ENCODE results near the gene ASS1. TPM values are rescaled to one million over a fixed set of nuclear protein-coding genes. Genes with fewer than 3 reads are reported as not detected.

ASS1 gene
- total and polyA plus RNA-seq, 9 donors: 63.4 to 238 (median 87.0) TPM

DNA sequence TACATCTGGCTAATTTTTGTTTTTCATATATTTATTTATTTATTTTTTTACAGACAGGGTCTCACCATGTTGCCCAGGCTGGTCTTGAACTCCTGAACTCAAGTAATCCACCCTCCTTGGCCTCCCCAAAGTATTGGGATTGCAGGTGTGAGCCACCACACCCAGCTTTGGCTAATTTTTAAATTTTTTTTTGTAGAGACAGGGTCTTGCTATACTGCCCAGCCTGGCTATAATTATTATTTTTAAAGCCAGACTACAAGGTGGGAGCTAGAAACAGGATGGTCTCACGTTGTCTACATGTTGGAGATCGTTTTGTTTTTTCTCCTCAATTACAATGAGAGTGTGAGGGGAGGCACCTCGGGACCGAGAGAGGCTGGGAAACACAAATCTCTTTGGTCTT, 23.8 kb downstream of the ASS1 start:
- no peak overlapping the region for H3K4me3 ChIP-seq
- H3K36me3 ChIP-seq: no peaks in the 10 kb centered on the region
- no peaks in the 10 kb centered on the region for H3K27me3 ChIP-seq
- no peak for DNase-seq
- TF ChIP-seq EP300 (IDR thresholded peaks at IDR 0.05): no peak
- TF ChIP-seq, protein P1, sequence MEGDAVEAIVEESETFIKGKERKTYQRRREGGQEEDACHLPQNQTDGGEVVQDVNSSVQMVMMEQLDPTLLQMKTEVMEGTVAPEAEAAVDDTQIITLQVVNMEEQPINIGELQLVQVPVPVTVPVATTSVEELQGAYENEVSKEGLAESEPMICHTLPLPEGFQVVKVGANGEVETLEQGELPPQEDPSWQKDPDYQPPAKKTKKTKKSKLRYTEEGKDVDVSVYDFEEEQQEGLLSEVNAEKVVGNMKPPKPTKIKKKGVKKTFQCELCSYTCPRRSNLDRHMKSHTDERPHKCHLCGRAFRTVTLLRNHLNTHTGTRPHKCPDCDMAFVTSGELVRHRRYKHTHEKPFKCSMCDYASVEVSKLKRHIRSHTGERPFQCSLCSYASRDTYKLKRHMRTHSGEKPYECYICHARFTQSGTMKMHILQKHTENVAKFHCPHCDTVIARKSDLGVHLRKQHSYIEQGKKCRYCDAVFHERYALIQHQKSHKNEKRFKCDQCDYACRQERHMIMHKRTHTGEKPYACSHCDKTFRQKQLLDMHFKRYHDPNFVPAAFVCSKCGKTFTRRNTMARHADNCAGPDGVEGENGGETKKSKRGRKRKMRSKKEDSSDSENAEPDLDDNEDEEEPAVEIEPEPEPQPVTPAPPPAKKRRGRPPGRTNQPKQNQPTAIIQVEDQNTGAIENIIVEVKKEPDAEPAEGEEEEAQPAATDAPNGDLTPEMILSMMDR (IDR thresholded peaks at IDR 0.05): no peak
- no peak for TF ChIP-seq POLR2A (IDR thresholded peaks at IDR 0.05)
- intact Hi-C loops (cut with DNase I): loop anchor here in 2 of 4 donors (5.0 to 10.0 kb wide), 2 partner anchors 396 to 399 kb away; no protein-coding TSS in a partner anchor
- no peaks in the 10 kb centered on the region for H3K9me3 ChIP-seq
- no peaks in the 10 kb centered on the region for H3K4me1 ChIP-seq (ENCODE audit: insufficient read depth)
- 79 to 83% (median 80%) methylated on average over 4 of the region's 4 CpGs for WGBS, 3 donors
- H3K27ac ChIP-seq: no peak overlapping the region

DNA sequence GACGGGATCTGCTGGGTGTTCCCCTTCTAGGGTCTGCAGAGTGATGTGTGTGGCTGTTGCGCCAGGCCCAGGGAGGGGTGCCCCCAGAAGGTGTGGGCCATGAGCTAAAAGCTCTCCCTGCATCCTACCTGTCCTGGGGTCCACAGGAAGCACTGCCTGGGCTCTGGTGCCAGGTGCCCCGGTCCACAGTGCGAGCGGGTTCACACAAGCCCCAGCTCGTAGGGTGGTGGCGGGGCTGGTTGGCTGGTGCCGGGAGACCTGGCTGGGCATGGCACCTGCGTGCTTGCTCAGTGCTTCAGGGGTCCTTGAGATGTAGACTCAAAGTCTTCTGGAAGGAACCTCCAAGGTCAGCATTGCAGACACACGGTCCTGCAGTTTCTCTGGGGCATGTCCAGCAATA, 25.5 kb downstream of the ASS1 start:
- Histone ChIP-seq H3K27me3 (no peaks in the 10 kb centered on the region), H3K4me1 (ENCODE audit: insufficient read depth) (no peaks in the 10 kb centered on the region), H3K27ac (no peak overlapping the region), H3K36me3 (no peaks in the 10 kb centered on the region), H3K4me3 (no peak overlapping the region), H3K9me3 (no peaks in the 10 kb centered on the region)
- no peak for DNase-seq
- no peak for TF ChIP-seq EP300 (IDR thresholded peaks at IDR 0.05)
- intact Hi-C loops (cut with DNase I): loop anchor here in 1 of 4 donors (5.0 kb wide), 1 partner anchor 207 kb away; no protein-coding TSS in a partner anchor
- 88 to 93% (median 92%) methylated on average over 10 of the region's 10 CpGs for WGBS, 3 donors

DNA sequence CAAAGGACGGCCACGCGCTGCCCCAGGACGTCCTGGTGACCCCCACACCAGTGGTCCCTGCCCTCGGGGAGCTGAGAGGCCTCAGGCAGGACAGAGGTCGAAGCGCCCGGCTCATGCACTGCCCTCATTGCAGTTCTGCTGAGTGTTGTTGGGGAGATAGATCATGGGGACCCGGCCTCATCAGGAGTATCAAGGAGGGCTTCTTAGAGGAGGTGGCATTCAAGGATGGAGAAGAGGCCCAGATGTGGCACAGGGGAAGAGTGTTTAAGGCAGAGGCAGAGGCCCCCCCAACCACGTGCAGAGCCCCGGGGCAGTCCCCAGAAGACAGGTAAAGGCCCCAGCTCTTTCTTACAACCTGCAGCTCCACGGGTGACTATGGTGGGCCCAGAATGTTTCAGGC, 26.2 kb downstream of the ASS1 start:
- Histone ChIP-seq H3K27me3 (no peaks in the 10 kb centered on the region), H3K36me3 (no peaks in the 10 kb centered on the region), H3K4me3 (no peak overlapping the region), H3K27ac (no peak overlapping the region), H3K9me3 (no peaks in the 10 kb centered on the region), H3K4me1 (ENCODE audit: insufficient read depth) (no peaks in the 10 kb centered on the region)
- WGBS, 3 donors: 90 to 93% (median 91%) methylated on average over 12 of the region's 12 CpGs
- DNase-seq: no peak
- intact Hi-C loops (cut with DNase I): loop anchor here in 1 of 4 donors (5.0 kb wide), 1 partner anchor 206 kb away; no protein-coding TSS in a partner anchor
- no peak for TF ChIP-seq EP300 (IDR thresholded peaks at IDR 0.05)
- no peak for TF ChIP-seq POLR2A (IDR thresholded peaks at IDR 0.05)
- TF ChIP-seq, protein P1 (IDR thresholded peaks at IDR 0.05): no peak

- H3K4me1 ChIP-seq (ENCODE audit: insufficient read depth): no peaks in the 10 kb centered on the region
- H3K9me3 ChIP-seq: no peaks in the 10 kb centered on the region
- no peak overlapping the region for H3K27ac ChIP-seq
- H3K4me3 ChIP-seq: no peak overlapping the region
- H3K27me3 ChIP-seq: no peaks in the 10 kb centered on the region
- intact Hi-C loops (cut with DNase I): loop anchor here in 1 of 4 donors (5.0 kb wide), 1 partner anchor 206 kb away; no protein-coding TSS in a partner anchor
- H3K36me3 ChIP-seq: no peaks in the 10 kb centered on the region
- DNase-seq: no peak
- TF ChIP-seq, protein P1 (IDR thresholded peaks at IDR 0.05): no peak
- TF ChIP-seq POLR2A (IDR thresholded peaks at IDR 0.05) (no peak), EP300 (IDR thresholded peaks at IDR 0.05) (no peak)
- 80 to 88% (median 85%) methylated on average over 20 of the region's 20 CpGs for WGBS, 3 donors
Observed at GRCh38 chr9:130471411-130472183, 26.8 kb downstream of the ASS1 start.

DNA sequence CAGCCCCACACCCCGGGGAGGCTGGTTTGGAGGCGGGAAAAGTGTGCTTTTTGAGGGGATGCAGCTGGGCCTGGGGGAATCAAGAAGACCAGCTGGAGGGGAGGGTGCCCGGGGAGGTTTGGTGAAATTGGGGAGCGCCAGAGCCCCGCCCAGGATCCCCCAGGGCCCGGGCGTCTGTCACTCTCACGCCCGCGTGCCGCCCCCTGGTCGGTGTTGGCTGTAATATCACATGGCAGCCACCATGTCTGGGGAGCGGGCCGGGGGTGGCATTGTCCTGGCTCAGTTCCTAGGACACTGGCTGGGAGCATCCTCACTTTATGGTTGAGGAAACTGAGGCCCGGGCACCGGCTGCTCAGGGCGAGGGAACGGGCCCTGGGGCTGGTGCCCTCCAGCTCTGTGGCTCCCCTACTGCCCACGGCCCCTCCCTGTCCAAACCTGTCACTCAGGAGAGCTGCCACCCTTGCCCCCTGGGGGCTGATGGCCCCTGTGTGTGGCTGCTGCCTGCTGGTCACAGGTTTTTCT, 27.5 kb downstream of the ASS1 start:
- 84 to 90% (median 87%) methylated on average over 19 of the region's 19 CpGs for WGBS, 3 donors
- intact Hi-C loops (cut with DNase I): loop anchor here in 1 of 4 donors (5.0 kb wide), 1 partner anchor 205 kb away; no protein-coding TSS in a partner anchor
- no peak for DNase-seq
- H3K27ac ChIP-seq: no peak overlapping the region
- H3K27me3 ChIP-seq: no peaks in the 10 kb centered on the region
- no peaks in the 10 kb centered on the region for H3K9me3 ChIP-seq
- no peaks in the 10 kb centered on the region for H3K36me3 ChIP-seq
- no peak overlapping the region for H3K4me3 ChIP-seq
- no peaks in the 10 kb centered on the region for H3K4me1 ChIP-seq (ENCODE audit: insufficient read depth)
- TF ChIP-seq, protein P1 (IDR thresholded peaks at IDR 0.05): no peak
- TF ChIP-seq EP300 (IDR thresholded peaks at IDR 0.05): no peak
